ENCODE measurements around the gene ACVR1.
"Not testable (repeated sequence)": the region's sequence is repeated elsewhere in the genome, so short reads cannot be mapped to it uniquely, and the experiment has no call there.

Gene ACVR1

GRCh38 chr2:157894694-157895435 is 18.7 kb upstream of the ACVR1 start:
- in situ Hi-C loops (cut with MboI; ENCODE audit: low sequenced_read_pairs), result no loop called here

GRCh38 chr2:157893611-157894010 is 17.5 kb upstream of the ACVR1 start:
- in situ Hi-C loops (cut with MboI; ENCODE audit: low sequenced_read_pairs), result no loop called here

DNA sequence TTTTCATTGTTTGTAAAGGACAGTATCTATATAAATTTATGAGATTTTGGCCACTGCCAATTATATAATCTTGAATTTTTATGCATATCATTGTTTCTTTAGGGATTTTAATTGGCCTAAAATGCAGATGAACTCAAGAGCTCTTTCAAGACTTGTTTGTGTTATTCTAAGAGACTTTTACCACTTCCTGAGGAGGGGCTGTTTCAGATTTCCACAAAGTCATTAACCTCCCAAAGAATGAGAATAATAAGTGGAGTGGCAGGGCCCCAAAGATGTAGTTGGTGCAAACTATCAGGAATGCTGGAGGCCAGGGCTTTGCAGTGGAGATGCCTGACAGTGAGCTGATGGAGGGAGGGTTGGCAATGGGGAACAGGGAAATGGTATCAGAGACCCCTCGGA is 15.5 kb upstream of the ACVR1 start:
- in situ Hi-C loops (cut with MboI; ENCODE audit: low sequenced_read_pairs), result no loop called here

- in situ Hi-C loops (cut with MboI; ENCODE audit: low sequenced_read_pairs), result no loop called here
Observed at GRCh38 chr2:157890969-157891642, 15.0 kb upstream of the ACVR1 start.

DNA sequence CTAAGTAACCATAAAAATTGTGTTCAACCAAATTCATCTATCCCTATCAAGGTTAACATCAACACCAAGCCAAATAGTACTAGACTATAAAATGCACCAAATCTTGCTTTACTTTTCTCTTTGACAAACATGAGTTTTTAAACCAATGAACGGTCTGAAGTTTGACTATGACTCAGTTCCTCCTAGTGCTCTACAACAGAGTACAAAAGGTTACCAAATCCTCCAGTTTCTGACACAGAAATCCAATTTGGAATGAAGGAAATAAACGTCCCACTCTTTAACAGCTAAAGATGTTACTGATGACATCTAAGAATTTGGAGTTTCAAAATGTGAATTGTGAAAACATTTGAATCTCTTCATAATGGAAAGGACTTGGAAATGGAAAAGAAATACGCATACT is 11.8 kb upstream of the ACVR1 start:
- in situ Hi-C loops (cut with MboI; ENCODE audit: low sequenced_read_pairs), result no loop called here

GRCh38 chr2:157884533-157884932 is 8.4 kb upstream of the ACVR1 start:
- in situ Hi-C loops (cut with MboI; ENCODE audit: low sequenced_read_pairs), result not testable (repeated sequence)

GRCh38 chr2:157880927-157881326 is 4.8 kb upstream of the ACVR1 start:
- in situ Hi-C loops (cut with MboI; ENCODE audit: low sequenced_read_pairs), result no loop called here

DNA sequence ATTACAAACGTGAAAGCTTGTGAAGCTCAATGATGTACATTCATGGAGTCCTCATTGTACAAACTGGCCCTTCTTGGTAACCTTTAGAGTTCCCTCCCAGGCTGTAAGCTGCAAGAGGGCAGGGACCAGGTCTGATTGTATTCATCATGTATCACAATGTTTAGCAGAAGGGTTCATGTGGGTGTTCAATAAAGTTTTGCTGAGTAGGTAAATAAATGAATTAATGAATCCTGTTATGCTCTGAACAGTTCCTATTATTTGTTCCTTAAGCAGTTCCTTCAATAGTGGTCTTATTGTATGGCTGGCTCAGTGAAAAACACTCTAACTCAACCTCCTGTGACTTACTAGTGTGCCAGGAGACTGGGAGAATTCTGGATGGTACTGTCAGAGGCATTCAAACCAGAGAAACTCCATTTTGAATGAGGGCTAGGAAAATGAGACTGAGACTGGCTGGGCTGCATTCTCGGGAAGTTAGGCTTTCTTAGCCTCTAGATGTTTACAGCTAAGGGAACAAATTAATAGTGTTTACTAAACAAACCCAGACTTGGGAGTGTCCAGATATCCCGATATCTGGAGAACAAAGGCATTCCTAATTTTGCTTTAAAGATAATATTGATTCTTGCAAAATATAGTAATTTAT is 1.8 kb upstream of the ACVR1 start:
- in situ Hi-C loops (cut with MboI; ENCODE audit: low sequenced_read_pairs), result no loop called here

DNA sequence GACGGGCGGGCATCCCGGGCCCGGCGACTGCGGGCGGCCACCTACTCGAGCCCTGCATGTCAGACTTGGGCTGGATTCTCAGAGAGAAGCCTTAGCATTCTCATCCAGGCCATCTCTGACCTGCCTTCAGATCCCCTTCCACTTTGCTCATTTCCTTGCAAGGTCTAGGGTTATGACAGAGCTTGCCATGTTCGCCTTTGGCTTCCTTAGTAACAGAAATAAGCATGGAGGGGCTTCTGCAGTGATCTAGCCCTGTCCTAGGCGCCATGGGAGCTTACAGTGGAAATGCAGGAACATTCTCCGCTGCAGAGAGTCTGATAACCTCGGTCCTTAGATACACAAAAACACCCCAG is 632 bp upstream of the ACVR1 start:
- in situ Hi-C loops (cut with MboI; ENCODE audit: low sequenced_read_pairs), result no loop called here

DNA sequence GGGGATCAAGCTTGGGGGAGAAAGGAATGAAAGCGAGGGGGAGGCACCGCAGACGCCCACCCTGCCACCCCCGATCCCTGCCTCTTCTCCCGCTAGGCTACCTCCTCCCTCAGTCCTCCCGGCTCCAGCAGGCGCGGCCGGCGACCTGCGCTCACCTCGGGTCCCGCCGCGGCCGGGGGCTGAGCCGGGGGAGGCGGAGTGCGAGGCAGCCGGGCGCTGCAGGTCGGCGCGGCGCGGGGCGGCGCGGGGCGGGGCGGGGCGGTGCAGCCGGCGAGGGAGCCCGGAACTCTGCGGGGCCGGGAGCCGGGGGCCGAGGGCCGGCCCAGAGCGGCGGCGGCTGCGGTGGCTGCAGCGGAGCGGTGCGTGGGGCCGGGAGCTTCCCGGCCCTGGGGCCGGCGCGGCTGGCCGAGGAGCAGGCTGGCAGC is 477 bp downstream of the ACVR1 start:
- in situ Hi-C loops (cut with MboI; ENCODE audit: low sequenced_read_pairs), result no loop called here

DNA sequence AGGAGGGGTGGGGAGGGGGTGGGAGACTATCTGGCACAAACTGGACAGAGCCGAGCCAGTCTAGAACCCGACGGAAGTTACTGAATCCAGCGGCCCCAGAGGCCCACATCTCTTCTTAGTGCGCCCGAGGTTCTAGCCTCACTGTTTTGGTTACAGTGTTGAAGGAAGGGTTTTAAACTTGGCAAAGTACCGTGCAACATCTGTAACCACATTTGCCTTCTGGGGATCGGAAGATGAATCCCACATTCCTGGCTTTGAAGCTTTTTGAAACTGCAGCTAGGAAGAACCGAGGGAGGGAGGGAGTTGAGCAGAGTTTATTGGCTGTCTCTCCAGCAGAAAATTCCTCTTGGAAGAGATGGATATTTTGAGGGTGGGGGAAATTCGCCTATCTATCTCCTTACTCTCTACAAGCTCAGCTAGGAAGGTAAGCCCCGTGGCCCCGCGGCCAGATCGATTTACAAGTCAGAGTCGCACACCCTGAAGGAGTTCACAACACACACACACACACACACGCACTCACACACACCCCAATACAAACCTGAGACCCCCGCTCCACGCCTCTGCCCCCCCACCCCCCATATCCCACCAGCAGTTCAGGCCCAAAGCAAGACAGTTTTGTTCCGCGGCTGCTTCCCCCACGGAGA is 1.0 kb downstream of the ACVR1 start:
- in situ Hi-C loops (cut with MboI; ENCODE audit: low sequenced_read_pairs), result no loop called here

DNA sequence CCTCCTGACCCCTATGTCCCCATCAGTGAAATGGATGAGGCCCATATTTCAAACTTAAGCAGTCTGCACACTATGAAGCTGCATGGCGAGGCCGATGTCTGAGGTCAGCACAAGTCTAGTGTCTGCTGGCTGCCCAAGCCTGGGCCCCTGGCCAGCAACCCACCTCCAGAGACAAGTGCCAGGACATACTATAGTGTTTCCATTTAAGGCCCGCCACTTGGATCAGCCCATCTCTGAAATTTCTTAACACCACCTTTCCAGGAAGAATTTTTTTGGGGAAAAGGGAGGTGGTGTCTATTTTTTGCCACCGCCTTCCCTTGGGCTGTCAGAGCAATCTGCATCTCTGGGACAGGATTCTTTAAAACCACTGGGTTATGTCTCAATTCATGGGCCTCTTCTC is 1.8 kb downstream of the ACVR1 start:
- in situ Hi-C loops (cut with MboI; ENCODE audit: low sequenced_read_pairs), result no loop called here

DNA sequence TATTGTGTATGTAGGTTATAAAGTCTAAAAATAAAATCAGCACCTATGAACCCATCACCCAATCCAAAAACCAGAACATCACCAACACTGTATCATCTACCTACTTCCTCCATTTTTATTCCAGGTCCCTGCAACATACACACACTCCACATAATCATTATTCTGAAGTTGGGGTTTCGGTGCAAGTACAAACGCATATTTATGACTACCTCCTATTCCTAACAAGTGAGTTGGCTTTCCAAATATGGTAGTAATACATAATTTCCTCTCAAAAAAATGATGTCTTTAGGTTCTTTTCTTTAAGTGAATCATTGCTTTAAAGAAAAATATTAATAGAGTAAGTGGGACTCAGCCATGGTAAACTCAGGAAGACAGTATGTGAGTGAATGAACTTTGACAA is 3.3 kb downstream of the ACVR1 start:
- in situ Hi-C loops (cut with MboI; ENCODE audit: low sequenced_read_pairs), result no loop called here

DNA sequence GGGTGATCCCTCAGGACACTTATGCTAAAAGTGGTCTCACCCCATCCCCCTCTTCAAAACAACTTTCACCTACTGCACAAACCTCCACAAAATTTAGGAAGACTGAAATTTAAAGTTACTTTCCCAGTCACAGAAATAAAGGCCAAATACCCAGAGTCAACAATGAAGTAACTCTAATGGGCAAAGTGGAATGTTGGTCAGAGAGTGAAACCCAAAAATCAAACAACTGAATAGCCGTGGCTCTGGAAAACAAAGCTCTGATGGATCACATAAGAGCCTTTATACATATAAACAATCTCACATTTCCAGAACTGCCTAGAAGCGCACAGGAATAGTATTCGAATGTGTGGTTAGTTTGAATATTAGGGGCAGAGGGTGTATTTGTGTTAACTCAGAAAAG is 4.7 kb downstream of the ACVR1 start:
- in situ Hi-C loops (cut with MboI; ENCODE audit: low sequenced_read_pairs), result no loop called here

GRCh38 chr2:157868993-157869392 is 7.1 kb downstream of the ACVR1 start:
- in situ Hi-C loops (cut with MboI; ENCODE audit: low sequenced_read_pairs), result no loop called here

- in situ Hi-C loops (cut with MboI; ENCODE audit: low sequenced_read_pairs), result no loop called here
Observed at GRCh38 chr2:157867703-157868102, 8.4 kb downstream of the ACVR1 start.

GRCh38 chr2:157866666-157867642 is 9.2 kb downstream of the ACVR1 start:
- in situ Hi-C loops (cut with MboI; ENCODE audit: low sequenced_read_pairs), result no loop called here

GRCh38 chr2:157866202-157866601 is 9.9 kb downstream of the ACVR1 start:
- in situ Hi-C loops (cut with MboI; ENCODE audit: low sequenced_read_pairs), result no loop called here

DNA sequence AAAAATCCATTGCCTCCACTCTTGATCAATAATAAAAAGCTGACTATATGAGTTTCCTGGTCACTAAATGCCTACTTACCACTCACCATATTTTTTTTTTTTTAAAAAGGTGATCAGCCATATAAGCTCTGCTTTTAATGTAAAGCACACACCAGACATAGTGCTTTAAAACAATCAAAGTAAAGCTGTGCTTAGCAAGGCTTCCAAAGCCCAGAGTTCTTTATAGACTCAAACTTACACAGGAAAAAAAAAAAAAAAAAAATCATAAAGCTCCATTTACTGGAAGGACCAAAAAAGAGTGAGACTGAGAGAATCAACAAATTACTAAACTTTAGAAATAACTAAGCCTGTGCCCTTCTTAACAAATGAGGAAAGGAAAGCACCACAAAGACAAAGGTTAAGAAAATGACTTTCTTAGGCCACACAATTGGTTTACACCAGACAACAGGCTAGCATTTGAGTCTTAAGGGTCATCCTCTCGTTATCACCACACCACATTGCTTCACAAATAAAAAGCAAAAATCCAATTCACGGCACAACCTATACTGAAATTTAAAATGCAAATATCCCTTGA is 11.2 kb downstream of the ACVR1 start:
- in situ Hi-C loops (cut with MboI; ENCODE audit: low sequenced_read_pairs), result no loop called here

DNA sequence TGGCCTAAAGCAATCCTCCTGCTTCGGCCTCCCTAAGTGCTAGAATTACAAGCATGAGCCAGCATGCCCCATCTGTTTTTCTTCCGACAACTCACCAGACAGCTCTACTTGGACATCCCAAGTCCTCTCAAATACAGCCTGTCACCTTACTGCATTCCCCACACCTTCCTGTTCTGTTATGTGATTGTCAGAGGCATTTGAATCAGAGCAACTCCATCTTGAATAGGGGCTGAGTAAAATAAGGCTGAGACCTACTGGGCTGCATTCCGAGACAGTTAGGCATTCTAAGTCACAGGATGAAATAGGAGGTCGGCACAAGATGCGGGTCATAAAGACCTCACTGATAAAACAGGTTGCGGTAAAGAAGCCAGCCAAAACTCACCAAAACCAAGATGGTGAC is 17.3 kb downstream of the ACVR1 start:
- in situ Hi-C loops (cut with MboI; ENCODE audit: low sequenced_read_pairs), result no loop called here
